Hepatocyte (in vitro differentiated cells): ENCODE data around the gene ITGB7.

ENCODE experiments used
- EZH2 ChIP-seq: fragments of 200-600 bp; sonication (generic); IDR thresholded peaks from 2 replicates; pipeline ENCODE4 v1.6.1; 2016; ENCODE audit warnings: antibody characterized with exemption, mild to moderate bottlenecking, borderline replicate concordance
- TF ChIP-seq, protein P1 (sequence below): fragments of 200-600 bp; sonication (generic); IDR thresholded peaks from 2 replicates; pipeline ENCODE4 v1.5.1; 2016; ENCODE audit warnings: antibody characterized with exemption, mild to moderate bottlenecking; ENCODE audit not compliant: poor library complexity

DNA sequence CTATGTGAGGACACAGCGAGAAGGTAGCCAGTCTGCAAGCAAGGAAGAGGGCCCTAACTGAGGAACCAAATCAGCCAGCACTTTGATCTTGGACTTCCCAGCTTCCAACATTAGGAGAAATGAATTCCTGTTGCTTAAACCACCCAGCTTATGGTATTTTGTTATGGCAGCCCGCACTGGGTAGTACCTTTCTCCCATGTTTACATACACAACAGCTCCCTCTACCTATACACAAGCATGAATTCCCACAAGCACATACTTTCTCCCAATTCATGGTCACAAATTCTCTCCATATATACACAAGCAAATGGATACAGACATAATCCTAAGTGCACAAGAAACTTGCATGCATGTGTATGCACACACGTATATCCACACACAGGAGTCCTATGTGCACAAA, 7.4 kb downstream of the ITGB7 start:
- TF ChIP-seq, protein P1, sequence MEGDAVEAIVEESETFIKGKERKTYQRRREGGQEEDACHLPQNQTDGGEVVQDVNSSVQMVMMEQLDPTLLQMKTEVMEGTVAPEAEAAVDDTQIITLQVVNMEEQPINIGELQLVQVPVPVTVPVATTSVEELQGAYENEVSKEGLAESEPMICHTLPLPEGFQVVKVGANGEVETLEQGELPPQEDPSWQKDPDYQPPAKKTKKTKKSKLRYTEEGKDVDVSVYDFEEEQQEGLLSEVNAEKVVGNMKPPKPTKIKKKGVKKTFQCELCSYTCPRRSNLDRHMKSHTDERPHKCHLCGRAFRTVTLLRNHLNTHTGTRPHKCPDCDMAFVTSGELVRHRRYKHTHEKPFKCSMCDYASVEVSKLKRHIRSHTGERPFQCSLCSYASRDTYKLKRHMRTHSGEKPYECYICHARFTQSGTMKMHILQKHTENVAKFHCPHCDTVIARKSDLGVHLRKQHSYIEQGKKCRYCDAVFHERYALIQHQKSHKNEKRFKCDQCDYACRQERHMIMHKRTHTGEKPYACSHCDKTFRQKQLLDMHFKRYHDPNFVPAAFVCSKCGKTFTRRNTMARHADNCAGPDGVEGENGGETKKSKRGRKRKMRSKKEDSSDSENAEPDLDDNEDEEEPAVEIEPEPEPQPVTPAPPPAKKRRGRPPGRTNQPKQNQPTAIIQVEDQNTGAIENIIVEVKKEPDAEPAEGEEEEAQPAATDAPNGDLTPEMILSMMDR, result no peak
- TF ChIP-seq EZH2, result no peak
